Loucy (cell line): Measurements from ENCODE around the gene DXO.
A peak's percentile ranks its signal among the peaks of the same experiment; 100 is the strongest.

Experiments used
- H2AFZ ChIP-seq: fragments of 200-600 bp; sonication (generic); 2 replicates; pipeline ENCODE4 v1.6.0; 2016; ENCODE audit warnings: antibody characterized with exemption, mild to moderate bottlenecking, low read length, moderate library complexity
- H3F3A ChIP-seq: fragments of 200-600 bp; 2 replicates; pipeline ENCODE4 v1.6.0; 2016; ENCODE audit warnings: antibody characterized with exemption, low read depth, mild to moderate bottlenecking
- H3K27me3 ChIP-seq: fragments of 200-600 bp; sonication (generic); 2 replicates; pipeline ENCODE4 v1.6.1; 2014; ENCODE audit warnings: low read length, mild to moderate bottlenecking; ENCODE audit not compliant: insufficient read depth, poor library complexity, severe bottlenecking
- H3K36me3 ChIP-seq: fragments of 200-600 bp; sonication (generic); 2 replicates; pipeline ENCODE4 v1.6.1; 2016; ENCODE audit warnings: low read length; ENCODE audit not compliant: insufficient read depth
- H3K4me1 ChIP-seq: fragments of 200-600 bp; sonication (generic); 2 replicates; pipeline ENCODE4 v1.5.1; 2014; ENCODE audit warnings: low read length, mild to moderate bottlenecking; ENCODE audit not compliant: insufficient read depth, poor library complexity, severe bottlenecking
- H3K4me2 ChIP-seq: fragments of 200-600 bp; sonication (generic); 2 replicates; pipeline ENCODE4 v1.6.0; 2014; ENCODE audit warnings: antibody characterized with exemption, low read length, low read depth, mild to moderate bottlenecking; ENCODE audit not compliant: poor library complexity, severe bottlenecking
- H3K4me3 ChIP-seq: fragments of 200-600 bp; sonication (generic); 2 replicates; pipeline ENCODE4 v1.5.1; 2014; ENCODE audit warnings: low read length, mild to moderate bottlenecking, mixed read lengths; ENCODE audit not compliant: poor library complexity, severe bottlenecking
- H3K79me2 ChIP-seq: fragments of 200-600 bp; sonication (generic); 2 replicates; pipeline ENCODE4 v1.6.1; 2014; ENCODE audit warnings: low read length; ENCODE audit not compliant: insufficient read depth
- H3K9ac ChIP-seq: fragments of 200-600 bp; sonication (generic); 2 replicates; pipeline ENCODE4 v1.6.0; 2014; ENCODE audit warnings: mild to moderate bottlenecking, low read depth, low read length, moderate library complexity; ENCODE audit not compliant: poor library complexity, severe bottlenecking
- H3K9me2 ChIP-seq: fragments of 200-600 bp; sonication (generic); replicated peaks from 2 replicates; pipeline ENCODE4 v1.6.1; 2016; ENCODE audit warnings: low read depth, low read length, mixed read lengths
- H3K9me3 ChIP-seq: fragments of 200-600 bp; sonication (generic); 2 replicates; pipeline ENCODE4 v1.6.1; 2014; ENCODE audit warnings: mild to moderate bottlenecking, antibody characterized with exemption, low read length, low read depth; ENCODE audit not compliant: insufficient read depth
- H4K20me1 ChIP-seq: fragments of 200-600 bp; sonication (generic); 2 replicates; pipeline ENCODE4 v1.6.0; 2014; ENCODE audit warnings: antibody characterized with exemption, low read length, mild to moderate bottlenecking; ENCODE audit not compliant: insufficient read depth, poor library complexity, severe bottlenecking
- EZH2phosphoT487 ChIP-seq: fragments of 200-600 bp; IDR thresholded peaks from 2 replicates; pipeline ENCODE4 v1.6.1; 2018; ENCODE audit warnings: antibody characterized with exemption, mild to moderate bottlenecking, moderate library complexity, borderline replicate concordance
- TF ChIP-seq, protein P1 (sequence below): fragments of 200-600 bp; sonication (generic); conservative IDR thresholded peaks from 2 replicates; pipeline ENCODE4 v1.5.1; 2014; ENCODE audit warnings: mild to moderate bottlenecking, antibody characterized with exemption, low read length

Gene DXO

DNA sequence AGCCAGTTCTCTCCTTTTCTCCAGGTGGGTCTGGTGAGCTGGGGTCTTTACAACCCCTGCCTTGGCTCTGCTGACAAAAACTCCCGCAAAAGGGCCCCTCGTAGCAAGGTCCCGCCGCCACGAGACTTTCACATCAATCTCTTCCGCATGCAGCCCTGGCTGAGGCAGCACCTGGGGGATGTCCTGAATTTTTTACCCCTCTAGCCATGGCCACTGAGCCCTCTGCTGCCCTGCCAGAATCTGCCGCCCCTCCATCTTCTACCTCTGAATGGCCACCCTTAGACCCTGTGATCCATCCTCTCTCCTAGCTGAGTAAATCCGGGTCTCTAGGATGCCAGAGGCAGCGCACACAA is 26.8 kb downstream of the DXO start:
- Histone ChIP-seq H3K36me3 (no peaks in the 10 kb centered on the region), H4K20me1 (no peaks in the 10 kb centered on the region), H3K4me2 (no peak overlapping the region), H3F3A (no peaks in the 10 kb centered on the region), H3K4me3 (no peak overlapping the region), H3K9me3 (no peaks in the 10 kb centered on the region), H2AFZ (no peak overlapping the region), H3K79me2 (no peaks in the 10 kb centered on the region), H3K9me2 (no peaks in the 10 kb centered on the region), H3K4me1 (peaks cover 13% of the 10 kb centered on the region), H3K9ac (no peak overlapping the region), H3K27me3 (no peaks in the 10 kb centered on the region)
- TF ChIP-seq, protein P1, sequence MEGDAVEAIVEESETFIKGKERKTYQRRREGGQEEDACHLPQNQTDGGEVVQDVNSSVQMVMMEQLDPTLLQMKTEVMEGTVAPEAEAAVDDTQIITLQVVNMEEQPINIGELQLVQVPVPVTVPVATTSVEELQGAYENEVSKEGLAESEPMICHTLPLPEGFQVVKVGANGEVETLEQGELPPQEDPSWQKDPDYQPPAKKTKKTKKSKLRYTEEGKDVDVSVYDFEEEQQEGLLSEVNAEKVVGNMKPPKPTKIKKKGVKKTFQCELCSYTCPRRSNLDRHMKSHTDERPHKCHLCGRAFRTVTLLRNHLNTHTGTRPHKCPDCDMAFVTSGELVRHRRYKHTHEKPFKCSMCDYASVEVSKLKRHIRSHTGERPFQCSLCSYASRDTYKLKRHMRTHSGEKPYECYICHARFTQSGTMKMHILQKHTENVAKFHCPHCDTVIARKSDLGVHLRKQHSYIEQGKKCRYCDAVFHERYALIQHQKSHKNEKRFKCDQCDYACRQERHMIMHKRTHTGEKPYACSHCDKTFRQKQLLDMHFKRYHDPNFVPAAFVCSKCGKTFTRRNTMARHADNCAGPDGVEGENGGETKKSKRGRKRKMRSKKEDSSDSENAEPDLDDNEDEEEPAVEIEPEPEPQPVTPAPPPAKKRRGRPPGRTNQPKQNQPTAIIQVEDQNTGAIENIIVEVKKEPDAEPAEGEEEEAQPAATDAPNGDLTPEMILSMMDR: no peak
- TF ChIP-seq EZH2phosphoT487: no peak

DNA sequence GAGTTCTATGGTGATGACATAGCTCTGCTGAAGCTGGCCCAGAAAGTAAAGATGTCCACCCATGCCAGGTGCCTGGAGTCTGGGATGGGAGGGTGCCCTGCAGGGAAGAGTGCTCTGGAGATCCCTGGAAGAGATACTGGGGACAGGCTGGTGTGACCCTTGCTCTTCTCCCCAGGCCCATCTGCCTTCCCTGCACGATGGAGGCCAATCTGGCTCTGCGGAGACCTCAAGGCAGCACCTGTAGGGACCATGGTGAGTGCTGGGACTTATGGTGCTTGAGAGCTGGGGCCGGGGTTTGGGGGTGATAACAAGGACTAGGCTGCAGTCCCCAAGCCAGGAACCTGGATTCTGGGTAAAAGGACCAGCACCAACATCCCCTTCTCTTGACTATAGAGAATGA is 28.2 kb downstream of the DXO start:
- Histone ChIP-seq H3F3A (no peaks in the 10 kb centered on the region), H3K79me2 (no peaks in the 10 kb centered on the region)

DNA sequence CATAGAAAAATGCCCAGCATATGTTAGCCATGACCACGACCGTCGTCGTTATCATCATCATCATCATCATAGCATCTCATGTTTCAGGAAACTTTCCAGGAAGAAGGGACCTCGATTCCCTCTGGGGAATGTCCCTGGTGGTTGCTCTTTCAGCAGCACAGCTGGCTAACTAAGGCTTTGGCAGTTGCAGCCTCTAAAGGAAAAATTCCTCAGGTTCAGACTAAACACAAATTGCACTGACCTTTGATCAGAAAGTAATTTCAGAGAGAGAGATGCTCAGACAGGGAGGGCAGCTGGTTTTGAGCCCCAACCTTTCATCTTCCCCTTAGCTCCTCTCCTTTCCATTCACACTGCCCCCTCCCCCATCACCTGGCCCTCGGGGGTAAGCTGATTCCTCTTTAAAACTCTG is 31.7 kb downstream of the DXO start:
- H3K9me2 ChIP-seq: no peaks in the 10 kb centered on the region
- no peaks in the 10 kb centered on the region for H3K36me3 ChIP-seq
- no peaks in the 10 kb centered on the region for H3K79me2 ChIP-seq
- H3K4me2 ChIP-seq: peak overlapping the region; percentile 56
- peak overlapping the region; percentile 31 for H3K4me3 ChIP-seq
- TF ChIP-seq, protein P1: no peak
- TF ChIP-seq EZH2phosphoT487: no peak
- H3K4me1 ChIP-seq: peaks cover 17% of the 10 kb centered on the region
- H3K27me3 ChIP-seq: no peaks in the 10 kb centered on the region
- H4K20me1 ChIP-seq: no peaks in the 10 kb centered on the region
- no peaks in the 10 kb centered on the region for H3K9me3 ChIP-seq
- peak overlapping the region; percentile 41 for H3K9ac ChIP-seq
- H2AFZ ChIP-seq: peak overlapping the region; percentile 80
- H3F3A ChIP-seq: no peaks in the 10 kb centered on the region

More for the DNA sequence above, 28.2 kb downstream of the DXO start:
- Histone ChIP-seq H3K27me3 (no peaks in the 10 kb centered on the region), H3K9ac (no peak overlapping the region), H3K9me3 (no peaks in the 10 kb centered on the region), H3K4me3 (no peak overlapping the region), H3K4me1 (peaks cover 17% of the 10 kb centered on the region), H3K4me2 (no peak overlapping the region), H2AFZ (no peak overlapping the region), H4K20me1 (no peaks in the 10 kb centered on the region), H3K9me2 (no peaks in the 10 kb centered on the region), H3K36me3 (no peaks in the 10 kb centered on the region)
- TF ChIP-seq, protein P1: no peak
- no peak for TF ChIP-seq EZH2phosphoT487
